HEK293T (cell line): ENCODE measurements around the gene SCUBE2.

Source experiments
- ARNT ChIP-seq: fragments of 450-650 bp; IDR thresholded peaks from 2 replicates; pipeline ENCODE4 v1.6.1; 2017; ENCODE audit warnings: mild to moderate bottlenecking
- BHLHE40 ChIP-seq: fragments of 450-650 bp; IDR thresholded peaks from 2 replicates; pipeline ENCODE4 v1.6.1; 2016; ENCODE audit warnings: mild to moderate bottlenecking, moderate library complexity, borderline replicate concordance
- CTBP1 ChIP-seq: fragments of 450-650 bp; IDR thresholded peaks from 2 replicates; pipeline ENCODE4 v1.6.1; 2016; ENCODE audit warnings: borderline replicate concordance
- FOXA1 ChIP-seq: fragments of 450-650 bp; IDR thresholded peaks from 2 replicates; pipeline ENCODE4 v1.6.1; 2016; ENCODE audit warnings: mild to moderate bottlenecking
- FOXK2 ChIP-seq: fragments of 450-650 bp; IDR thresholded peaks from 2 replicates; pipeline ENCODE4 v1.6.1; 2016; ENCODE audit warnings: mild to moderate bottlenecking
- FOXM1 ChIP-seq: fragments of 450-650 bp; IDR thresholded peaks from 2 replicates; pipeline ENCODE4 v1.6.1; 2017; ENCODE audit warnings: mild to moderate bottlenecking, borderline replicate concordance
- L3MBTL2 ChIP-seq: fragments of 450-650 bp; conservative IDR thresholded peaks from 2 replicates; pipeline ENCODE4 v1.6.1; 2016; ENCODE audit warnings: mild to moderate bottlenecking
- LEF1 ChIP-seq: fragments of 450-650 bp; IDR thresholded peaks from 2 replicates; pipeline ENCODE4 v1.6.1; 2017; ENCODE audit warnings: mild to moderate bottlenecking, borderline replicate concordance
- NFRKB ChIP-seq: fragments of 450-650 bp; IDR thresholded peaks from 2 replicates; pipeline ENCODE4 v1.6.1; 2016; ENCODE audit warnings: mild to moderate bottlenecking, moderate library complexity
- PKNOX1 ChIP-seq: fragments of 450-650 bp; IDR thresholded peaks from 2 replicates; pipeline ENCODE4 v1.6.1; 2016
- SP1 ChIP-seq: fragments of 450-650 bp; IDR thresholded peaks from 2 replicates; pipeline ENCODE4 v1.6.1; 2017
- SUZ12 ChIP-seq: fragments of 450-650 bp; IDR thresholded peaks from 2 replicates; pipeline ENCODE4 v1.6.1; 2016; ENCODE audit warnings: mild to moderate bottlenecking
- ZNF384 ChIP-seq: fragments of 450-650 bp; IDR thresholded peaks from 2 replicates; pipeline ENCODE4 v1.6.1; 2016

- TF ChIP-seq ARNT (no peak), LEF1 (no peak), SP1 (no peak), FOXM1 (no peak), BHLHE40 (no peak), NFRKB (no peak), PKNOX1 (no peak), ZNF384 (no peak), L3MBTL2 (no peak), CTBP1 (no peak), SUZ12 (no peak), FOXK2 (no peak), FOXA1 (no peak)
Measured at GRCh38 chr11:9004183-9004926, 87.0 kb downstream of the SCUBE2 start.
